Measurements from ENCODE around the gene PYGB.

The PYGB gene

DNA sequence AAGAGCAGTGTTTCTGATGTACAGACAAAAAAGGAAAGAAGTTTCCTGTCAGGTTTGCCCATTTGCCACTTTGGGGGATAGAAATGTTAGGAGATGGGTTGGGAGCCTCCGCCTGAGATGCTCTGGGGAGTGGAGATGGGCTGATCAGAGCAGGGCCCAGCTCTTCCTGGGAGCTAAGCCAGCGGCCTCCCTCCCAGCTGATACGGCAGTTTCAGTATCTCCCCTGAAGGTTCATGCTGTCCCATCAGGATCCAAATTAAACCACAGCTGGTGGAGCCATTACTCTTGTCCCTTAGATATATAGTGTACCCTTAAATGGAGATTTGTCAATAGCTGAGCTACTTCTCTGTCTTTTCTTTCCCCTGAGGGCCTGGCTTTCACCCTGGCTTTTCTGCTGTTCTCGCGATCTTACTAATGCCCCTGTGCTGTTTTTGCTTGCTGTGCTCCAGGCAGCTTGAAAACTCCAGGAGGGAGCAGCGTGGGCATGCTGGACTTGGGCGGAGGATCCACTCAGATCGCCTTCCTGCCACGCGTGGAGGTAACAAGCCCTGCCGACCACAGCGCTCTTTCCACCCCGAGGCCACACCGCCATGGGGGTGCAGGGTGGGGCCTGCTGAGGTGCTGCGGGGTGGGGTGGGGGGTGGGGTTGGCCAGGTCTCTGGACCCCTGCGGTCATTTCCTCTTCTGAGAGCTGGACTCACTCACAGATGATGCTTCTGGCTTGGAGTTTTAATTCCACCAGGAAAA, 31.5 kb upstream of the PYGB start:
- no peak for DNase-seq

DNA sequence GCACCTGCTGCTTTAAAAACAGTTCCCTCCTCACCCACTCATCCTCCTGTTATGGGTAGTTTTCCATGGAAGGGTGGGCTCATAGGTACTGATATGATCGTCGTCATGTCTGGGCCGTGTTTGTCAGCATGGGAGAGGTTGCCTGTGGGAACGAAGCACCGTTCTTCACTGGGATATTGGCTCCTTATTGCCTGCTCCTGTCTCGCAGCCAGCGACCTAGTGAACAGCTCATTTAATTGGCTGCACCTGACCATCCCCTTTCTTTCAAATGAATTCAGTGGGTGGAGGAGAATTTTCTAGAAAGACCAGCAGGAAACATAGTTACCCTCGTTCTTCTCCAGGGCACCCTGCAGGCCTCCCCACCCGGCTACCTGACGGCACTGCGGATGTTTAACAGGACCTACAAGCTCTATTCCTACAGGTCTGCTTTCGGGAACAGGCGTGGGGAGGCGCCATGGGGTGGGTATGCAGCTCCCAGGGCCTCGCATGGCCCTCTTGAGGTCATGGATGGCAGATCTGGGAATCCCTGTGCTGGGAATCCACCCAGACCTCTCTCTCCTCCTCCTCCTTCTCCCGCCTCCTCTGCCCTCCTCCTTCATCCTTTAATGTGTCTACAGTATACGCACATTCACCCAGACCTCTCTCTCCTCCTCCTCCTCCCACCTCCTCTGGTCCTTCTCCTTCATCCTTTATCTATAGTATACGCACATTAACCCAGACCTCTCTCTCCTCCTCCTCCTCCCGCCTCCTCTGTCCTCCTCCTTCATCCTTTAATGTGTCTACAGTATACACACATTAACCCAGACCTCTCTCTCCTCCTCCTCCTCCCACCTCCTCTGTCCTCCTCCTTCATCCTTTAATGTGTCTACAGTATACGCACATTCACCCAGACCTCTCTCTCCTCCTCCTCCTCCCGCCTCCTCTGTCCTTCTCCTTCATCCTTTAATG, 30.4 kb upstream of the PYGB start:
- DNase-seq, result no peak

DNA sequence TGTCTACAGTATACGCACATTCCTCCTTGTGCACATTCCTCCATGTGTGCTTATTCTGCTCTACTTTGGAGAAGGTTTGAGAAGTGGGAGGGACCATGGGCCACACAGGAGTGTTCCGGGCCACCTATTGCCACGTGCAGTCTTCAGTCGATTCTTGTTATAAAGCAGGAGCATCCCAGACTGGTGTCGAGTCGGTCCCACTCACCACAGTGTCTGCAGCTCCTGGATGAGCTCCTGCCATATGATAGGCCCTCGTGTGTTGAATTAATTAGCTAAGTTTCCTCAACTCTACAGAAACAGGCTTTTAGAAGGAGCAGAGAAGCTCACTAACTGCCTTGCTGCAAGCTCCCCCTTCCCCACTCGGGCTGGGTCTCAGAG, 29.8 kb upstream of the PYGB start:
- no peak for DNase-seq

DNA sequence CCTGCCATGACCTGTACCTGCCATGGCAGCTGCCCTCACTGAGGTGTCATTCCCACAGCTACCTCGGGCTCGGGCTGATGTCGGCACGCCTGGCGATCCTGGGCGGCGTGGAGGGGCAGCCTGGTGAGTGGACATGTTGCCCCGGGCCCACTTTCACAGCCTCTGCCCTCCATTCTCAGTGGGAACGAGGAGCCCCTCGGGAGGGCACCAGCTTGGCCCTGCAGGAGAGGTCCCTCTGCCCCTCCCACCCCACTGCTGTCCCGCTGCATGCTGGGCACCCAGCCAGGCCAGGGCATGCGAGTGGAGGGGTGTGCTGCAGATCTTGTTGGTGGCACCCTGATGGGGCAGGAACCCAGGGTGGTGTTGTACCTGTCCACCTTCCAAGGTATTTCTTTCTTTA, 29.4 kb upstream of the PYGB start:
- no peak for DNase-seq

DNA sequence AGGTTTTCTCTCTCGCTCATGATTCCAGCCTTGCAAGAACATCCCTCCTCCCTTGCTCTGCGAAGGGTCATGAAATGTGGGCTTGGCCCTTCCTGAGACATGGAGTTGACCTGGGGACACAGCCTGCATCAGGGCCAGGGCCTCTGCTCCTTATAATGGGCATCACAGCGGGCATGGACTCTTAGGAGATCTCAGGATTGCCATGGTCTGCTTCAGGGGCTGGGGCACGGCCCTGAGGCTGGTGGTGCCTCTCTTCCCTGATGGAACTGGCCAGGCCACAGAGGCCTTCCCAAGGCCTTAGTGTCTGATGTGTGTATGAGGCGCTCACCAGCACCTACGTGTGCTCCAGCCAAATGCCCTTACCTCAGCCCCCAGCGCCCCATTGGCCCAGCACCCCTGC, 28.5 kb upstream of the PYGB start:
- no peak for DNase-seq

DNA sequence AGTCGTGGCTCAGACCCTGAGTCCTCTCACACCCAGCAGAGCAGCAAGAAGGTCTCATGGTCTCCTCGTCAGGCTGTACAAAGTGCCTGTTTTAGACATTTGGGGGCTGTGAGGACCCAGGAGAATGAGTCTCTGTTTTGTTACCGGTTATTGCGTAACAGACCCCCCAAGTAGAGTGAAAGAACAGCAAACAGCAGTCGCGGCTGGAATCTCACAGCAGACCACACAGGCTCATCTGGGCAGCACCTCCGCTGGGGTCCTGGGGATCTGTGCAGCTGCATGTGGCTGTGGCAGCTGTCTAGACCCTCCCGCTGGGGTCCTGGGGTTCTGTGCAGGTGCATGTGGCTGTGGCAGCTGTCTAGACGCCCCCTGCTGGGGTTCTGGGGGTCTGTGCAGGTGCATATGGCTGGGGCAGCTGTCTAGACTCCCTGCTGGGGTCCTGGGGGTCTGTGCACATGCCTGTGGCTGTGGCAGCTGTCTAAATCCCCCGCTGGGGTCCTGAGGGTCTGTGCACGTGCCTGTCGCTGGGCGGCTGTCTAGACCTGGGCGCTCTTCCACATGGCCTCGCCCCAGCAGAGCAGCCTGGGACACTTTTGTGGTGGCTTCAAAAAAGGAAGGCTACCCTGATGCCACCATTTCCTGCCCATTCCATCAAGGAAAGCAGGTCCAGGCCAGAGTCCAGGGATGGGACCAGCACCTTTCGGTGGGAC, 27.7 kb upstream of the PYGB start:
- peak; percentile 11 for DNase-seq

DNA sequence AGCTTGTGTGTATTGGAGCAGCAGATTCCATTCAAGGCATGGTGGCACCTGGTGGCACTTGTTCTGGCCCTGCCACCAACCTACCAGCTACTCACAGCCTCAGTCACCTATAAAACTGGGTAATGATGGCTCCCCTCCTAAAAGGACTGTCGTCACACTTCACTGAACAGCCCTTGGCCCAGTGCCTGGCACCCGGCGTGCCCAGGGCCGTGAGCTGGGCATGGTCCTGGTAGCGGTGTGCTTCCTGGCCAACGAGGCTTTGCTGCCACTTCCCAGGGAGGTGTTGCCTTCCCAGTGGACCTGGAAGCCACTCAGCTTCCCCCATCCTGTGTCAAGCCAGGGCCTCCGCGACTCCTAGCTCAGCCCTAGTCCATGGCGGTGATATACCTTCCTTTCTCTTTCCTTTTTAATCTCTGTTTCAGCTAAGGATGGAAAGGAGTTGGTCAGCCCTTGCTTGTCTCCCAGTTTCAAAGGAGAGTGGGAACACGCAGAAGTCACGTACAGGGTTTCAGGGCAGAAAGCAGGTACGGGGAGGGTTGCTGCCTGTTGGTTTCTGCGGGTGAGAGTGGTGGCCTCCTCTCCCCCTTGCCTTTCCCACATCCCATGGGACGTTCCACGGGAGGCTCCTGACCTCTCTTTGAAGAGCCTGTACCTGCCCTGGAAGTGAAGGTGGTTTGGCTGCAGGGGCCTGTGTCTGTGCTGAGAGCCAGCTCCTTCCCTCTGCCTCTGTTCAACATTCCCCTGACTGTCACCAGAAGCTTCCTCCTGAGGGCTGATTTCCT, 26.9 kb upstream of the PYGB start:
- DNase-seq, result no peak

DNA sequence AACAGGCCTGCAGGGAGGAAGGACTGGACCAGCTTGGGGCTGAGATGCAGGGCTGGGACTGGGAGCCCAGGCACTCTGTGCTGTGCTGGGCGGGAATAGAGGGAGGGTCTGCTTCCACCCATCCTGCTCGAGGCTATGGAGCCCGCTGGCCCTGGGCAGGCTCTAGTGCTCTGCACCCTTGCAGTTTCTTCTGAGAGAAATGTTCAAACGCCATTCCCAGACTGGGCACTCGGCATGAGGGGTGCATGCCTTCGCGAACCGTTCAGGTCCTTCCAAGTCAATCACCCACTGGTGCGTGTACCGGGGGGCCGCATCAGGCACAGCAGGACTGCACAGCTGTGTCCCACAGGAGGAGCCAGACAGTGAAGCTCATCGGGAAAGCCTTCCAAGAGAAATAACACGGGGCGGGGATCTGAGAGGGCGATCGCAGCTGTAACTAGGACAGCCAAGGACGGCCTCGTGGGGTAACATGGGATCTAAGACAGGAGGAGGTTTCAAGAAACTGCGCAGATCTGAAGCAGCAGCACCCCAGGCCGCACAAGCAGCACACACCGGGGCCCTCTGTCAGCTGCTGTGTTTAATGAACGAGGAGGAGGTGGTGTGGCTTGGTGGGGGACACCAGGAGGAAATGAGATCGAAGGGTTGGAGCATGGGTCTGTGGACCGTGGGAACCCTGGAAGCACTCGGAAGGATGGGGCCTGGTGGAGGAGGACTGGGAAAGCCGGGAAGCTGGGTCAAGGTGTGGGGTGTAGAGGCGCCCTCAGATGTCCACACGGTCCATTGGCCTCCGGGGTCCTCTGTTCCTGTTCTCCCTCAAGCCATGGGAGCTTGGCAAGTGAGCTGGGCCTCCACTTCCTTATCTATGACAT, 26.1 kb upstream of the PYGB start:
- no peak for DNase-seq

DNA sequence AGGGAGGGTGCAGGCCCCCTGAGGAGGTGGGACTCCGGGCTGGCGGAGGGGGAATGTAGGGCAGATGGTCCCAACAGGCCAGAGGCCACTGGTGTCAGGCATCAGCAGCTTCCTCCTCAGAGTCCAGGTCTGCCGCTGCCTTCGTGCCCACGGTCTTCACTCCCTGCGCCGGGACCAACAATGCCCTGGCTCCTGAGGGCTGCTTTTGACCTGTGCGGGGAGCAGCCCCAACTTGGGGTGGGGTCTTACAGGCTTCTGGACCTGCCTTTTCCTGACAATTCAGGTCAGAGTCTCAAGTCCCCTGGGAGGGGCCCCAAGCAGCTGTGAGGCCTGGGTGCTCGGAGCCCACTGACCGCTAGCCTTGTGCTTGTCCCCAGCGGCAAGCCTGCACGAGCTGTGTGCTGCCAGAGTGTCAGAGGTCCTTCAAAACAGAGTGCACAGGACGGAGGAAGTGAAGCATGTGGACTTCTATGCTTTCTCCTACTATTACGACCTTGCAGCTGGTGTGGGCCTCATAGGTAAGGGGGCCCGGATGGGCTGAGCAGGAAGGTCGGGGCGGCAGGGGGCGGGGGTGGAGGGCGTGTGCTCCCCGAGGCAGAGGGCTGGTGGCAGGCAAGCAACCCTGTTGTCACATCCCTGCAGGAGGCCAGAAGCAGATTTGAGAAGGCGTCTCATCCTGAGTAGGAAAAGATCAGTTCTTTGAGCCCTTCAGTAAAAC, 25.3 kb upstream of the PYGB start:
- DNase-seq, result no peak

DNA sequence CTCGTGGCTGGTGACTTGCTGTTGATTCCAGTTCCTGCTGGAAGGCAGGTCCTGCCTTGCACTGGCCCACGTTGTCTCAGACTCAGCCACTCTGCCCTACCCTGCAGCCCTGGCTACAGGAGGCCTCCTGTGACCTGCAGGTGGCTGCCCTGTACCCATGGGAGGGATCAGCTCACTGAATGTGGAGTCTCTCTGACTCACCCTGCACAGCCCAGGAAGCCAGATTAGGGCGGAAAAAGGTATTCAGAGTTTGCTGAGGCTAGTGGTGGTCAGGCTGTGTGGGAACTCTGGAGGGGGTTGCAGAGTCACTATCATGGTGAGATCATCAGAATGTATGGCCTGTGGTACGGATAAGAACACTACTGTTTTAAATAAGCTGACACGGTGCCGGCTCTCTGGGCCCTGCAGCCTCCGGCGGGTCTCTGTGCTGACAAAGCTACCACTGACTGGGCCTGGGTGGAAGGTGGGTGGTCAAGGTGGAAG, 24.7 kb upstream of the PYGB start:
- DNase-seq, result peak; percentile 82

DNA sequence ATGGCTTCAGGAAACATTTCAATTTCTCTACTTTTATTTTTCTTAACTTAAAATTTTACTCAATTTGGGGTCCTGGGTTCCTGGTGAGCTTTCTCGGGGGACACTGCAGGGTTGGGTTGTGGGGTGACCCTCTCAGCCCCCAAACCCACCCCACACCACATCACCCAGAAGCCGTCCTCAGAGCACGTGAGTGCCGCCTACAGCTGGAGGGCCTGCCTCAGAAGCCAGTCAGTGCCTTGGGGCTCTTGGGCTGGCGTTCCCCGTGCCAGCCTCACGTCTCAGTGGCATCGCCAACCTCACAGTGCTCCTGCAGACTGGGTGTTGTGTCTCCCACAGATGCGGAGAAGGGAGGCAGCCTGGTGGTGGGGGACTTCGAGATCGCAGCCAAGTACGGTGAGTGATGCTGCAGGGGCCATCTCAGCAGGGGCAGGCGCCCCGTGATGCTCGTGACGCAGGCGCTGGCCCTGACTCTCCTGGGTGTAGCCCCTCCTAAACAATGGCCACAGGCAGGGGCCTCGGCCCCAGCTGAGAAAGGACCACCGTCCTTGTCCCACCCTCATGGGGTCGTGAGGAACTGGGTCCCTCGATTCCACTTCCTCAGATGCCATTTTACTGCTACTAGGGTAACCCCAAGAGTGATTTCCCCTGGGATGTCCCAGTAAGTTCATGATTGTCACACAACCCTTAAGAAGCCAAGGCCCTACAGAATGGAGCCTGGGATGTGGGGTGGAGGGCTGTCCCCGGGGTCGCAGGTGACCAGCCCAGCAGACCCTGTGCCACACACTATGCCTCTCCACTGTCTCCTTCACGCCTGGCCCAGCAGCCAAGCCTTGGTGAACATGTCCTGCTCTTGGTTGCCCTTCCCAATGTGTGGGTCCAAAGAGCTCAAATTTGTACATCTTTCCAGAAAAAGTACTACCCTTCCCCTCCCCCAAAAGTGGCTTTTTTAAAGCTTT, 23.8 kb upstream of the PYGB start:
- DNase-seq, result no peak

DNA sequence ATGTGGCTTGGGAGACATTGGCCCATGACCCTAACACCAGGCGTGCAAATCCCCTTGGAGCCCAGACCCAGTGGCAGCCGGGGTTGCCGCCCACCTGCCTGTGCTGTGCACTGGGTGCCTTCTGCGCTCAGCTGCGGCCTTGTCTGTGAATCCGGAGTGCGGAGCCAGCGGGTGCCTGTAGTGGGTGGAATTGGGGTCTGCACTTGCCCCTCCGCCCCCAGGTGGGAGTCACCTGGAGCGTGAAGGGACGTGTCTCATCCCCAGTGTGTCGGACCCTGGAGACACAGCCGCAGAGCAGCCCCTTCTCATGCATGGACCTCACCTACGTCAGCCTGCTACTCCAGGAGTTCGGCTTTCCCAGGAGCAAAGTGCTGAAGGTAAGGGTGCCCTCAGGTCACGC, 22.9 kb upstream of the PYGB start:
- DNase-seq, result no peak

DNA sequence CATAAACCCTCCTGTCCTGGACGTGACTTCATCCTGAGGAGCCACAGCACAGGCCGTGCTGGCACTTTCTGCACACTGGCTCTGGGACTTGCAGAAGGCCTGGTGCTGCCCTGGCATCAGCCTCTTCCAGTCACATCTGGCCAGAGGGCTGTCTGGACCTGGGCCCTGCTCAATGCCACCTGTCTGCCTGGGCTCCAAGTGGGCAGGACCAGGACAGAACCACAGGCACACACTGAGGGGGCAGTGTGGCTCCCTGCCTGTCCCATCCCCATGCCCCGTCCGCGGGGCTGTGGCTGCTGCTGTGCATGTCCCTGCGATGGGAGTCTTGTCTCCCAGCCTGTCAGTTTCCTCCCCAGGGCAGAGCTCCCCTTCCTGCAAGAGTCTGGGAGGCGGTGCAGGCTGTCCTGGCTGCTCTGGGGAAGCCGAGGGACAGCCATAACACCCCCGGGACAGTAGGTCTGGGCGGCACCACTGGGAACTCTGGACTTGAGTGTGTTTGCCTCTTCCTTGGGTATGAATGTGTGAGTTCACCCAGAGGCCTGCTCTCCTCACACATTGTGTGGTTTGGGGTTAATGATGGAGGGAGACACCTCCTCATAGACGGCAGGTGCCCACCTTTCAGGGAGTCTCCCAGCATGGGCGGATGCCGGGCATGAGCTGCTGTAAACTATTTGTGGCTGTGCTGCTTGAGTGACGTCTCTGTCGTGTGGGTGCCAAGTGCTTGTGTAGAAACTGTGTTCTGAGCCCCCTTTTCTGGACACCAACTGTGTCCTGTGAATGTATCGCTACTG, 22.0 kb upstream of the PYGB start:
- no peak for DNase-seq

DNA sequence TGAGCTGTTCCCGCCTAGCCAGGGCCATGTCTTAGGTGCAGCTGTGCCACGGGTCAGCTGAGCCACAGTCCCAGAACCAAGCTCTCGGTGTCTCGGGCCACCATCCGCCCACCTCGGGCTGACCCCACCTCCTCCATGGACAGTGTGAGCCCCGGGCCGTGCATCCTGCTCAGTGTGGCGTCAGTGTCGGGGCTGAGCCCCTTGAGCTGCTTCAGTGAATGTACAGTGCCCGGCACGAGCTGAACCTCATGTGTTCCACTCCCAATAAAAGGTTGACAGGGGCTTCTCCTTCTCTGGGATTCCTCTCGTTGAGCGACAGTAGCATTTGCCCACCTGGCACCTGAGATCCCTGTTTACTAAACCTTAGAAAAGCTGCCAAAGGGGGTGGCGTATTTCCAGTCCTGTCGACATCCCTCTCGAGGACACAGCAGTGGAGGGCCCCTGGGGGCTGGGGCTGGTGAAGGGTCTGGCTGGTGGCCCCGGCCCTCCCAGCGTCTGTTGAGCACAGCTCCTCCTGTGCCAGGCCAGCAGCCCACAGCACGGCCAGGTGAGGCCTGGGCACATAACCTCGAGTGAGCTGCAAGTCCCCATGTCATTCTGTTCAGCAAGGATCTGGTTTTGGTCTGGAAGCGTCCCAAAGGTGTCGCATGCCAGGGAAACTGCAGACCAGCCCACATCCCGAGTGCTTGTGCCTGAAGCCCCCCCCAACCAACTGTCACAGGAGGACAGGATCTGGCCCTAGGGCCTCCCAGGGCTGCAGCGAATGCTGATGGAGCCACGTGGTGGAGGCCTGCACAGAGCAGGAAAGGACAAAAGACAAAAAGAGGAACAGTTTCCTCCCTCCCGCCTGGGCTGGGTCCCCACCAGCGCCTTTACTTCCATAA, 21.2 kb upstream of the PYGB start:
- no peak for DNase-seq

DNA sequence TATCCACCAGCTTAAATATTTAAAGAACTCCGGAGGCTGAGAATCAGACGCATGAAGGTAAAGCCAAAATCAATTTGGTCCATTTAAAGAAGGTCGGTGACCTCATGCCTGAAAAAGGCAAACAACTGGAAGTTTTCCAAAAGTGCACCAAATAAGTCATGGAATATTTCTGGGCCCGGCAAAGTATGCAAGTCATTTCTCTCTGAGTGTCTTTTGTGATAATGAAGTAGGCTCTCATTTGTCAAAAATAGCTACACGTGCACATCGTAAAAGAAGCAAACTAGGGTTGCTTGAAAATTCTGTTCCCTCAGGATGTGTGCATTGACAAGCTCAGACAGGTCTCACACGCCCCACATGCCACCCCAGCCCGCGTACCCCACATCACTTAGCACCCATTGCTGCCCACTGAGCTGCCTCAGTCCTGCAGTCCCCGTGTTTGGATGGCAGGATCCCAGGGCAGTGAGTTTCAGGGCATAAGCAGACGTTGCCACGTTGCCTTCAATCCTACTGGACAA, 20.5 kb upstream of the PYGB start:
- no peak for DNase-seq

DNA sequence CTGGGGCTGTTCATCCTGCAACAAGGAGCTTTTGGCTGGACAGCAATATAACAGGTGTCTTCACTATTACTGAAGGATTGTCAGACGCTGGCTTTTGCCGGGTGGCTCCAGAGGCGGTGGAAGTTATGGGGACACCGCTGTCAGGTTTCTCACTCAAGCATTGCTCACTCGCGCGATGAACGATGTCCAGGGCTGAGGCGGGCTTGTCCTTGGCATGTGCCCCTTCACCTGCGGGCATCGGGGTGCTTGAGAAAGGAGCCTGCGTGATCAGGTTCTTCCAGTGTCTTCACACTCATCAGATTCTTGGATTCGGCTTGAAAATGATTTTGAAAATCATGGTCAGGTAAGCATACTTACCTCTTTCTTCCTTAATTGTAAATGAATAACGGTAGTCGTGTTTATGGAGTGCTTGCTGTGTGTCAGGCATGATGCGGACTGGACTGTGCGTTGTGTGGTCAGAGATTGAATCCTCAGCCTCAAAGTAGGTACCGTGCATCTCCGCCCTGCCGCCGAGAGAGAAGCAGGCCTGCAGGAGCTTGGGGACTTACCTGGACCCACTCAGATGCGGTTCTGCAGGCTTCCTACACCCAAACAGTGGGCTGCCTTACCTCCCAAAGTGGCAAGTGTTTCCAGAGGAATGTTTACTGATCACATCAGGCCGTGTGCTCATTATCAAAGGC, 18.3 kb upstream of the PYGB start:
- no peak for DNase-seq

All from activated CD4-positive, alpha-beta T cell treated with anti-CD3 and anti-CD28 coated beads, Interleukin-10, Interleukin-2, amounts not matched to agents 100 ng/mL and 50 ng/mL, durations not matched to agents 16 hours and 8 hours (primary cell).